Activated CD4-positive, alpha-beta T cell treated with anti-CD3 and anti-CD28 coated beads for 4 hours (primary cell): ENCODE data around the gene HNF1A.

Experiments used
- DNase-seq, 2 donors: peaks; one replicate each; pipeline ENCODE4 v3.0.0-alpha.2; 2020

Gene HNF1A

GRCh38 chr12:120960657-120961056 lies 17.7 kb upstream of the HNF1A start:
- DNase-seq: no peak

- DNase-seq: no peak
Measured at GRCh38 chr12:120961604-120962531, 16.5 kb upstream of the HNF1A start.

- DNase-seq: no peak
Measured at GRCh38 chr12:120962532-120963020, 15.8 kb upstream of the HNF1A start.

- DNase-seq: no peak
Measured at GRCh38 chr12:120964298-120964697, 14.0 kb upstream of the HNF1A start.

- no peak for DNase-seq
Measured at GRCh38 chr12:120965534-120966091, 12.7 kb upstream of the HNF1A start.

GRCh38 chr12:120970310-120970709 lies 8.0 kb upstream of the HNF1A start:
- DNase-seq: no peak

GRCh38 chr12:120971299-120972180 lies 6.8 kb upstream of the HNF1A start:
- DNase-seq: peak; percentile 20

GRCh38 chr12:120972870-120973543 lies 5.3 kb upstream of the HNF1A start:
- no peak for DNase-seq

- no peak for DNase-seq
Measured at GRCh38 chr12:120977531-120978295, 630 bp upstream of the HNF1A start.

GRCh38 chr12:120979220-120979861 lies 998 bp downstream of the HNF1A start:
- no peak for DNase-seq

- DNase-seq: no peak
Measured at GRCh38 chr12:120979862-120980696, 1.7 kb downstream of the HNF1A start.

- DNase-seq: no peak
Measured at GRCh38 chr12:120980800-120981368, 2.5 kb downstream of the HNF1A start.

- no peak for DNase-seq
Measured at GRCh38 chr12:120981407-120981941, 3.1 kb downstream of the HNF1A start.

- DNase-seq: no peak
Measured at GRCh38 chr12:120982659-120983058, 4.3 kb downstream of the HNF1A start.

- no peak for DNase-seq
Measured at GRCh38 chr12:120983759-120984158, 5.4 kb downstream of the HNF1A start.

- no peak for DNase-seq
Measured at GRCh38 chr12:120984351-120984898, 6.1 kb downstream of the HNF1A start.

GRCh38 chr12:120988234-120988633 lies 9.9 kb downstream of the HNF1A start:
- no peak for DNase-seq

- no peak for DNase-seq
Measured at GRCh38 chr12:120988658-120989057, 10.3 kb downstream of the HNF1A start.

GRCh38 chr12:120989687-120990086 lies 11.3 kb downstream of the HNF1A start:
- no peak for DNase-seq
